OCI-LY1 (cell line): ENCODE data around the gene TCP10L.
"Not testable (repeated sequence)": the region's sequence is repeated elsewhere in the genome, so short reads cannot be mapped to it uniquely, and the experiment has no call there.

Experiments used
- H2AFZ ChIP-seq: fragments of 200-600 bp; sonication (generic), shearing (Covaris generic); 2 replicates; pipeline ENCODE4 v1.6.0; 2014; ENCODE audit warnings: antibody characterized with exemption, mild to moderate bottlenecking, low read length
- H3F3A ChIP-seq: fragments of 200-600 bp; sonication (generic), shearing (Covaris generic); 2 replicates; pipeline ENCODE4 v1.6.0; 2014; ENCODE audit warnings: mild to moderate bottlenecking, antibody characterized with exemption, low read length, moderate library complexity; ENCODE audit not compliant: insufficient read depth
- H3K27ac ChIP-seq: fragments of 200-600 bp; sonication (generic); 2 replicates; pipeline ENCODE4 v1.5.1; 2014; ENCODE audit warnings: low read length, mixed run types, mild to moderate bottlenecking, low read depth; ENCODE audit not compliant: poor library complexity, severe bottlenecking
- H3K27me3 ChIP-seq: fragments of 200-600 bp; sonication (generic); 2 replicates; pipeline ENCODE4 v1.6.0; 2014; ENCODE audit warnings: antibody characterized with exemption, mild to moderate bottlenecking, low read length, moderate library complexity; ENCODE audit not compliant: insufficient read depth
- H3K36me3 ChIP-seq: fragments of 200-600 bp; sonication (generic); 2 replicates; pipeline ENCODE4 v1.6.1; 2014; ENCODE audit warnings: mild to moderate bottlenecking, antibody characterized with exemption, low read length, moderate library complexity, mixed read lengths; ENCODE audit not compliant: insufficient read depth
- H3K4me1 ChIP-seq: fragments of 200-600 bp; sonication (generic); 2 replicates; pipeline ENCODE4 v1.5.1; 2014; ENCODE audit warnings: mild to moderate bottlenecking, low read length, moderate library complexity; ENCODE audit not compliant: insufficient read depth, severe bottlenecking
- H3K4me2 ChIP-seq: fragments of 200-600 bp; sonication (generic), shearing (Covaris generic); 2 replicates; pipeline ENCODE4 v1.6.1; 2014; ENCODE audit warnings: low read length
- H3K4me3 ChIP-seq: fragments of 200-600 bp; sonication (generic); 2 replicates; pipeline ENCODE4 v1.5.1; 2014; ENCODE audit warnings: low read length, low read depth, mild to moderate bottlenecking, mixed read lengths; ENCODE audit not compliant: poor library complexity, severe bottlenecking
- H3K79me2 ChIP-seq: fragments of 200-600 bp; shearing (Covaris generic); 2 replicates; pipeline ENCODE4 v1.6.1; 2016; ENCODE audit warnings: mixed run types, low read length, mixed read lengths; ENCODE audit not compliant: insufficient read depth
- H3K9ac ChIP-seq: fragments of 200-600 bp; sonication (generic), shearing (Covaris generic); 2 replicates; pipeline ENCODE4 v1.6.1; 2014; ENCODE audit warnings: mild to moderate bottlenecking, low read length, mixed read lengths
- H3K9me2 ChIP-seq: fragments of 200-600 bp; sonication (generic), shearing (Covaris generic); 2 replicates; pipeline ENCODE4 v1.6.1; 2014; ENCODE audit warnings: low read depth, mild to moderate bottlenecking, low read length, mixed read lengths
- H3K9me3 ChIP-seq: fragments of 200-600 bp; shearing (Covaris generic); 2 replicates; pipeline ENCODE4 v1.6.1; 2014; ENCODE audit warnings: low read length, mixed read lengths
- H4K20me1 ChIP-seq: fragments of 200-600 bp; sonication (generic), shearing (Covaris generic); 2 replicates; pipeline ENCODE4 v1.6.0; 2016; ENCODE audit warnings: mild to moderate bottlenecking, low read length; ENCODE audit not compliant: insufficient read depth
- CTCF ChIP-seq: fragments of 200-600 bp; sonication (generic), shearing (Covaris generic); IDR thresholded peaks from 2 replicates; pipeline ENCODE4 v1.5.1; 2017; ENCODE audit warnings: mild to moderate bottlenecking, antibody characterized with exemption, low read length, moderate library complexity, mixed read lengths
- EZH2 ChIP-seq: fragments of 200-600 bp; sonication (generic), shearing (Covaris generic); IDR thresholded peaks from 2 replicates; pipeline ENCODE4 v1.8.0; 2017; ENCODE audit warnings: borderline replicate concordance, mixed run types, mild to moderate bottlenecking, antibody characterized with exemption, low read length, moderate library complexity, mixed read lengths

TCP10L gene

GRCh38 chr21:32544697-32545096, 40.6 kb downstream of the TCP10L start:
- no peaks in the 10 kb centered on the region for H4K20me1 ChIP-seq
- no peaks in the 10 kb centered on the region for H3K79me2 ChIP-seq
- TF ChIP-seq CTCF (no peak), EZH2 (no peak)
- H3K27me3 ChIP-seq = no peaks in the 10 kb centered on the region
- no peak overlapping the region for H3K4me2 ChIP-seq
- H3K4me3 ChIP-seq = no peak overlapping the region
- no peaks in the 10 kb centered on the region for H3K9me3 ChIP-seq
- no peaks in the 10 kb centered on the region for H3K9me2 ChIP-seq
- no peak overlapping the region for H3K9ac ChIP-seq
- no peaks in the 10 kb centered on the region for H3F3A ChIP-seq
- H3K4me1 ChIP-seq = no peaks in the 10 kb centered on the region
- no peak overlapping the region for H2AFZ ChIP-seq
- no peaks in the 10 kb centered on the region for H3K36me3 ChIP-seq
- no peak overlapping the region for H3K27ac ChIP-seq

- H3K9me3 ChIP-seq = no peaks in the 10 kb centered on the region
- TF ChIP-seq EZH2 (no peak), CTCF (no peak)
- no peak overlapping the region for H2AFZ ChIP-seq
- no peaks in the 10 kb centered on the region for H4K20me1 ChIP-seq
- H3K4me1 ChIP-seq = no peaks in the 10 kb centered on the region
- no peaks in the 10 kb centered on the region for H3F3A ChIP-seq
- no peaks in the 10 kb centered on the region for H3K9me2 ChIP-seq
- H3K79me2 ChIP-seq = no peaks in the 10 kb centered on the region
- H3K4me2 ChIP-seq = no peak overlapping the region
- no peaks in the 10 kb centered on the region for H3K27me3 ChIP-seq
- no peaks in the 10 kb centered on the region for H3K36me3 ChIP-seq
- H3K27ac ChIP-seq = no peak overlapping the region
- H3K9ac ChIP-seq = no peak overlapping the region
- no peak overlapping the region for H3K4me3 ChIP-seq
These were observed 41.3 kb downstream of the TCP10L start for GRCh38 chr21:32543975-32544374.

- H3K36me3 ChIP-seq, H3K4me1 ChIP-seq, H3K4me2 ChIP-seq, H3K9me3 ChIP-seq, H3K27ac ChIP-seq, H3F3A ChIP-seq, H3K27me3 ChIP-seq, H4K20me1 ChIP-seq, H2AFZ ChIP-seq, H3K4me3 ChIP-seq, H3K9ac ChIP-seq, H3K9me2 ChIP-seq, H3K79me2 ChIP-seq: not testable (repeated sequence)
These were observed 42.3 kb downstream of the TCP10L start for GRCh38 chr21:32543056-32543455.

- no peak overlapping the region for H3K4me2 ChIP-seq
- H3K27ac ChIP-seq = no peak overlapping the region
- no peaks in the 10 kb centered on the region for H3K4me1 ChIP-seq
- H3K9me3 ChIP-seq = no peaks in the 10 kb centered on the region
- H3K9me2 ChIP-seq = no peaks in the 10 kb centered on the region
- H3K36me3 ChIP-seq = no peaks in the 10 kb centered on the region
- no peak overlapping the region for H3K4me3 ChIP-seq
- H3K27me3 ChIP-seq = no peaks in the 10 kb centered on the region
- no peak overlapping the region for H2AFZ ChIP-seq
- no peaks in the 10 kb centered on the region for H3F3A ChIP-seq
- TF ChIP-seq CTCF (no peak), EZH2 (no peak)
- no peak overlapping the region for H3K9ac ChIP-seq
- H3K79me2 ChIP-seq = no peaks in the 10 kb centered on the region
- no peaks in the 10 kb centered on the region for H4K20me1 ChIP-seq
These were observed 45.9 kb downstream of the TCP10L start for GRCh38 chr21:32539378-32539777.
